GM18508 (cell line): ENCODE measurements around the gene CALN1.
"Not testable (repeated sequence)": the region's sequence is repeated elsewhere in the genome, so short reads cannot be mapped to it uniquely, and the experiment has no call there.

Experiments used
- ATAC-seq: cut with Tn5 transposase; IDR thresholded peaks from one replicate; pipeline ENCODE4 v1.9.1; 2021; ENCODE audit warnings: moderate number of reproducible peaks; ENCODE audit not compliant: insufficient read depth, unreplicated experiment

CALN1 gene

DNA sequence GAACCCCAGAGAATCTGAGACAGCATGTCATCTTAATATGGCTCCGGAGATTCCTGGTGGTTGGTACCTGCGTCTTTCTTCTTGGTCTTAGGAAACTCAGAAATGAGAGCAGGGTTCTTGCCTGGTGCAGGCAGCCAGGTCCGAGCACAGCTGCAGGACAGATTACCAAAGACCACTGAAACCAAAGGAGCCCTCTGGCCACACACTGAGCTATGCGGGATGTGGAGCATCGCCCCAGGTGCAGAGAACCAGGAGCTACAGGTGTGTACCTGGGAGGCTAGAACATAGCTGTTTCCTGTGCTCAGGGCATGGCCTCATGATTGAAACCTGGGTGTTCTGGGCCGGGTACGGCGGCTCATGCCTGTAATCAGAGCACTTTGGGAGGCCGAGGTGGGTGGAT is 635.4 kb downstream of the CALN1 start:
- ATAC-seq, result no peak

DNA sequence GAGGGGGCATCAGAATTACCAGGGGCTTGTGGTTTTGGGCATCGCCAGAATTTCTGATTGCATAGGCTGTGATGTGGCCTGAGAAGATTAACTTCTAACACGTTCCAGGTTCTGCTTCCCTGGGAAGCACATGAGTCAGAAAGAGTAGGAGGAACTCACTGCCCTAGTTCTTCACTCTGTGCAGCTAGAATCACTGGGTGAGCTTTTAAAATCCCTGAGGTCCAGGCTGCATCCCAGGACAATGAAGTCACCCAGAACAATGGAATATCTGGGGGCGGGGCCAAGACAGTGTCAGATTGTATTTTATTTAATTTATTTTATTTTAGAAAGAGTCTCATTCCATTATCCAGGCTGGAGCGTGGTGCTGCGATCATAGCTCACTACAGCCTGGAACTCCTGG is 636.5 kb downstream of the CALN1 start:
- no peak for ATAC-seq

DNA sequence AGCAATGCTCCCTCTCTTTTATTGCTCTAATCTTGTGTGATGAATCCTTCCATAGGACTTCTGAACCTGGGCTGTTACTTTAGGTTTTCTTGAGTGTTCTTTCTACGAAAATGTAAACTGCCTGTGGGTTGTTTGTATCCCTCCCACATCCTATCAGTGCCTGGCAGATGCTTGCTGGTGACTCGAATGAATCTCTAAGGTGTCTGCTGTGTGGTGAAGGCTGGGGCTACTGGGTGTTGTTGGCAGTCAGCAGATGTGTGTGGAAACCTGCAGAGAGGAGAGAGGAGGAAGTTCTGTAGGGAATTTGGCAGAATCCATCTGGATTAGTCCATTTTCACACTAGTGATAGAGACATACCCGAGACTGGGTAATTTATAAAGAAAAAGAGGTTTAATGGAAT is 639.4 kb downstream of the CALN1 start:
- no peak for ATAC-seq

DNA sequence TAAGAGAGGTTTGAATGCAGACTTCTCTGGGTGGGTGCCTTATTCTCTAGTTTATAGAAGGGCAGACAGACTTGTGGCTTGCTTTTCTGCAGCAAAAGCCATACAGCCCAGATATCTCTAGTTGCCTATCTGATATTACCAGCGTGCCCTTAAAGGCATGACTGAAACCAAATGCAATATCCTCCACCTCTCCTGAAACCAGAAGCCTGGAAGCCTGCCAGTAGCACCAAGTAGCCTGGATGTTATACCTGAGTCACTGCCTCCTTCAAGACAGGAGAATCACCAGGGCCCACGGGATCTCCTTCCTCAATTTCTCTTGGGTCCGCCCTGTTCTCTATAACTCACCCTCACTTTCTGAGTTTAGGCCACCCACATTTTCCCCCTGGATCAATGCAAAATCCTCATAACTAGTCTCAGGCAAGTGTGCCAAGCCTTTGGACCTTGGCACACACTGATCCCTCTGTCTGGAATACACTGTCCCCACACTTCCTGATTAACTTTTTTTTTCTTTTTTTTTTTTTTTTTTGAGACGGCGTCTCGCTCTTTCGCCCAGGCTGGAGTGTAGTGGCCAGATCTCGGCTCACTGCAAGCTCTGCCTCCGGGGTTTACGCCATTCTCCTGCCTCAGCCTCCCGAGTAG is 641.8 kb downstream of the CALN1 start:
- ATAC-seq, result no peak

DNA sequence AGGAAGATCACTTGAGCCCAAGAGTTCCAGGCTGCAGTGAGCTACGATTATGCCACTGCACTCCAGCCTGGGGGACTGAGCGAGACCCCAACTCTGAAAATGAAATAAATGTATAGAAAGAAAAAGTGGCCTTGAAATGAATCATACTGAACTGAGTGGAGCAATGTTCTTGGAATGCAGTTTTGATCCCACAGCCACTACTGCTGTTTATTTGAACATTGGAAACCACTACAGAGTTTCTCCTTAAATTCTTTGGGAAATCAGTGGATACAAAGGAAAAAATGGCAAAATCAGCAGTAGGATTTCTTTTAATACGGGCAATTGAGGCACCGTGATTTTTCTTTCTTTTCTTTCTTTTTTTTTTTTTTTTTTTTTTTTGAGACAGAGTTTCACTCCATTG is 642.8 kb downstream of the CALN1 start:
- no peak for ATAC-seq

DNA sequence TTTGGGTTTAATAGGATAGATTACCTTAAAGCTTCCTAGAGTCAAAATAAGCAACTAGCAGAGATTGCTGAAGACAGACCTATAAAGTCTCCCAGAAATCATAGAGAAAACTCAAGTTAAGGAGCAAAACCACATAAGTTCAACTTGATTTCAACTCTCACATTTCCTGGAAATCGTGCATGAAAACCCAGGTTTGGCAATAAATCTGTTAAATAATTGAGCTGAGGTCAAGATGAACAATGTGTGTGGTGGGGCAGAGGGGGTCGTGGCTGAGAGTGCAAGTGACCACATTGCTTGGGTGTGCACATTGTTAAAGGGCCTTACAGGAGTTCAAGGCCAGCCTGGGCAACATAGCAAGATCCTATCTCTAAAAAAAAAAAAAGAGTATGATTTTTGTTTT is 643.7 kb downstream of the CALN1 start:
- ATAC-seq, result no peak

DNA sequence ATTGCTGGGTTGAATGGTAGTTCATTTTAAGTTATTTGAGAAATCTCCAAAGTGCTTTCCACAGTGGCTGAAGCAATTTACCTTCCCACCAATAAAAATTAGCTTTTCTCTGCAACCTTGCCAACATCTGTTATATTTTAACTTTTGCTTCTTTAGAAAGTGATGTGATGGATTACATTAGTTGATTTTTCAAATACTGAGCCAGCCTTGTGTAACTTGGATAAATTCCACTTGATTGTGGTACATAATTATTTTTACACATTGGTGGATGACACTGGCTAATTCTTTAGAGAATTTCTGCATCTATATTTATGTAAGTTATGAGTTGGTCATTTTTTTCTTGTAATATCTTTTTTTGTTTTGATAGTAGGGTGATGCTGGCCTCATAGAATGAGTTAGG is 646.1 kb downstream of the CALN1 start:
- no peak for ATAC-seq

DNA sequence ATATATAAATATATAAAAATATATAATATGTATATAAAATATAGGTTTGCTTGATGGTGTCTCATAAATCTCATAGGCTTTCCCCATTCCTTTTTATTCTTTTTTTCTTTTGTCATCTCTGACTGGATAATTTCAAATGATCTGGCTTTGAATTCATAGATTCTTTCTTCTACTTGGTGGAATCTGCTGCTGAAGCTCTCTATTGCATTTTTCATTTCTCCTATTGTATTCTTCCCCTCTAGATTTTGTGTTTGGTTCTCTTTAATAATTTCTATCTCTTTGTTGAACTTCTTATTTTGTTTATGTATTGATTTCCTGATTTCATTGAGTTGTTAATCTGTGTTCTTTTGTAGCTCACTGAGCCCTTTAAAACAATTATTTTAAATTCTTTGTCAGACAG is 650.8 kb downstream of the CALN1 start:
- no peak for ATAC-seq

DNA sequence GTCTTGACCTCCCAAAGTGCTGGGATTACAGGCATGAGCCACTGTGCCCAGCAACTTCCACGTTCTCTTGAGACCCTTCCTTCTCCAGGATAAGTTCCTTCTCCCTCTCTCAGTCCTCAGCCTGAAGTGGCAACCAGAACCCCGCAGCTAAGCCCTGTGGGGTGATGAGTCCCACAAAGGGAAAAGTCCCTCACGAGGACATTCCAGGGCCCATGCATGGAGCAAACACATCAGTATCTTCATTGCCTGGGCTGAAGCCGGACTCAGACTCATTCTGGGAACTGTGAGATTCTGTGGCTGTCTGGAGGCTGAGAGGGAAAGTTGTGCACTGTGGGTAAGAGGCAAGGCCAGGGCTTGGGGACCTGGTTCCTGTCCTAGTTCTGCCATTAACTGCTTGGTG is 657.3 kb downstream of the CALN1 start:
- no peak for ATAC-seq

DNA sequence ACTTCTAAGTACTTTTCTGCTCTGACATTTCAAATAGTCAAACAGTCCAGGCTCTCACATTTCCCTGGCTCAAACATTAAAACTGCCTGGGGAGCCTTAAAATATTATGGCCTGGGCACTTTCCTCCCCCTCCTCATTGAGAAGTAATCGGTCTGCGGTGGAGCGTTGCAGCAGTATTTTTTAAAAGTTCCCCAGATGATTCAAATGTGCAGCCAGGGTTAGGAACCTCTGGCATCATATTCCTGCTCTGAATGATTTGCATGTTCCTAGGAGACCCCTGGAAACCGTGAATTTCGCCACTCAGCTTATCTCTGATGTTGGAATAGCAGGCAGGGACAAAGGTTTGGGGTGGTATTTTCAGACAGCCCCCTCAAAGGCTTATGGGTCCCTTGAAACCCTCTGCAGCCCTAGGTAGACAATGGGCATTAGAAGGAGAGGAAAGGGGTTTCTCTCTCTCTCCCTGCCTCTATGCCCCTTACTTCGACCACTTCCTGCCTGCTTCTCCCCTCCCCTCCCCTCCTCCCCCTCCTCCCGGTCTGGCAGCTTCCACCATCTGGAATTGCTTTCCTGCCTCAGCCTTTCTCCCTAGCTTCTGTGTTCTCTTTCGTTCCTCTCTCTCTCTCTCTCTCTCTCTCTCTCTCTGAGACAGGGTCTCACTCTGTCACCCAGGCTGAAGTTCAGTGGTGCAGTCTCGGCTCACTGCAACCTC is 658.0 kb downstream of the CALN1 start:
- ATAC-seq, result no peak

DNA sequence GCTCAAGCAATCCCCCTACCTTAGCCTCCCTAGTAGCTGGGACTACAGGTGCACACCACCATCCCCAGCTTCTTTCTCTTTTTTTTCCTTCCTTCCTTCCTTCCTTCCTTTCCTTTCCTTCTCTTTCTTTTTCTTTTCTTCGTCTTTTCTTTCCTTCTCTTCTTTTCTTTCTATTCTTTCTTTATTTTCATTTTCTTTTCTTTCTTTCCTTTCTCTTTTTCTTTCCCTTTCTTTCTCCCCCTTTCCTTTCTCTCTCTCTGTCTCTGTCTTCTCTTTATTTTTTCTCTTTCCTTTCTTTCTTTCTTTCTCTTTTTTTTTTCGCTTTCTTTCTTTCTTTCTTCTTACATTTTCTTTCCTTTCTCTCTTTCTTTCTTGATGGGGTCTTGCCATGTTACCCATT is 658.9 kb downstream of the CALN1 start:
- no peak for ATAC-seq

DNA sequence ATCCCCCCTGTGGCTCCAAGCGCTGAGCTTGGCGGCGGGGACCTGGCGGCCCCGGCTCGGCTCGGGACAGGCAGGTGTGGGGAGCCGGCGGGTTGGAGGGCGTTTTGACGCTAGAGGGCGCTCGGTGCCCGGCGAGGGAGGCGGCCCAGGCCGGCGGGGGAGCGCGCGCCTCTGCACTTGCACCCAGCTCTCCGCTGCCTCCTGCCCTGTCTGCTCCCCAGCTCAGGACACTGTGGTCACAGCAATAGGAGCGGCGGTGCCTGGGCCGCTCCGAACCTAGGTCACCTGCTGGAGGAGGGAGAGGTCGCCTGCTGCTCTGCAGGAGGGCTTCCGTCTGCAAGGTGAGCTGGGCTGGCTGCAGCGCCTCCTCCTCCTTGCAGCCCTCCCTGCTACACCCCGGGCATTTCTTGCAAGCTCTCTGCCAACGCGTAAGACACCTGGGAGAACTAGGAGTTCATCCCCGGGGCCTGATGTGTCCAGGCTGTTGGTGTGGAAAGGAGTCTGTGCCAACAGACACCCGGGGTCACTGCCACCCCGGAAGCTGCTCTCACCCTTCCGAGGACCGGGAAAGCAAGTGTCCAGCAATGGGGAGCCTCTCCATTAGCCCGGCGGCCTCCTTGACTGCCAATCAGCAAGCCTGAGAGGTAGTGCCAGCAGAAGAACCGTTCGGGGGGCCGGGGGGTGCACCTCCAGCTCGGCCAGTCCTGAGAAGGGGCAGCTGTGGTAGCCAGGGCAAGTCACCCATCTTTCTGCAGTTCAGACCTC is 659.8 kb downstream of the CALN1 start:
- no peak for ATAC-seq

DNA sequence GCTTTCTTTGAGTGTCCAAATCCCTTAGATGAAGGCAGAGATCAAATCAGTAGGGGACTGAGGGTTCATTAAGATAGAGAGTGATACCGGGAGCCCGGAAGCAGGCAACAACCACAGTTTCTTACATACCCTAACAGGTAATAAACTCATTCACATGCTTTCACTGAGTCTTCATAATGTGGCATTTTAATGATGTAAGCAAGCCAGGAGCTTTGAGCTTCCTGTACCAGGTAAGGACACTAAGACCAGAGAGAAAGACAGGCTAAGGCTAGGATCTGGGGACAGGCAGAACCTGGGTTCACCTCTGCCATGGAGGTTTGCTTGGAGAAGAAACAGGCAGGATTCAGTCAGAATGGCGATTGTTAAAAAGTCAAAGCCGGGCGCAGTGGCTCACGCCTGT is 661.8 kb downstream of the CALN1 start:
- no peak for ATAC-seq

DNA sequence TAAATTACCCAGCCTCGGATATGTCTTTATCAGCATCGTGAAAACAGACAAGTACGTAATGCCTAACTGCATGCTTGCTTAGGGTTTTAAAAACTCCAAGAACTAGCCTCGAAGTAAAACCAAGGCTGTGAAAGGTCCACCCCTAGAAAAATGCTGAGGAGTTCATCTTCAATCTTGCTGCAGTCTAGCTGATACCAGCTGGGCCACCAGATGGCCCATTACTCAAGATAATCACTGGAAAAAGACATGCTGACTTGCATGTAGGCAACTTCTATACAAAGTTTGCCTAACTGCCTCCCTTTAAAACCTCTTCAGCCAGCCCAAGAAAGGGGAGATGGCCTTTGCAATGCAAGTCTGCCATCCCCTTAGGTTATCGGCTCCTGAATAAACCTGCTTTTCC is 666.1 kb downstream of the CALN1 start:
- no peak for ATAC-seq

DNA sequence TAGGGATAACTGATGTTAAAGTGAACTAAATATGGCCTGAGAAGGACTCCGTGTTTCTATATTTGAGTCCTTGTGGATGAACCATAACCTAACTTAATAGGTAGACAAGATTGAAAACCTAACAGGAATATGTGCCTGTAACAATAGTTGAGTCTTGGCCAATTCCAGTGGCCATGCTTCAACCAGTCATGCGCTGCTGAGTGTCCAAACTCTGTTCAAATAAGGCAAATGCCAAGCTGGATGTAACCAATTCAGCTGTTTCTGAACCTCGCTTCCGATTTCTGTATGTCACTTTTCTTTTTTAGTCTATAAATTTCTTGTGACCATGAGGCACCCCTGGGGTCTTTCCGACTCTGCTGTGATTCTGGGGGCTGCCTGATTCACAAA is 672.0 kb downstream of the CALN1 start:
- ATAC-seq, result no peak

DNA sequence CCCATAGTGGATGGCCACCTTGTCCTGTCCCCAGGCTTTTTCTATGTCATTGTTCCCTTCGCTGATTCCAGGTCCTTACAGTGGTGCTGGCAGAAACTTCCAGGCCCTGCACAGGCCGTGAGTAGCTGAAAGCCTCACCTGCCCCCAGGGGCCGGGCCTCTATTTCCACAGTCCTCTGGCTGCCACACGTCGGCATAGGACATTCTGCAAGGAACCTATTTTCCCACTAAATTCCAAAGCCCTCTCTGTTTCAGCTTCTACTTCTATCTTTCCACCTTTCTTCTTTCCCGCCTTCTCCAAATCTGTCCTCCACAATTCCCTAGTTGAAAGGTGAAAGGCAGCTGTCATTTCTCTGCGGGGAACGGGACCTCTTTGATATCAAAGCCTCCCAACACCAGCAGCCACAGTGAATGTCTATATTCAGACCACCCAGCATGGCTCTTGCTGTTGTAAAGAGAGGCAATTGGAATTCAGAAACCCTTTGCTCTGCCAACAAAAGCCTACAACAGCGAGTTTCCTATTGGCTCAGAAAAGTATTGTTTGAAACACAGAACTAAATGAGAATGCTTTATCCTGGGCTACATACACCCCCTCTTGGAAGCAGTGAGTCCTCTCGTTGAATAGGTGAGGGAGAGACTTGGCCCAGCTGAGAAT is 672.5 kb downstream of the CALN1 start:
- no peak for ATAC-seq

DNA sequence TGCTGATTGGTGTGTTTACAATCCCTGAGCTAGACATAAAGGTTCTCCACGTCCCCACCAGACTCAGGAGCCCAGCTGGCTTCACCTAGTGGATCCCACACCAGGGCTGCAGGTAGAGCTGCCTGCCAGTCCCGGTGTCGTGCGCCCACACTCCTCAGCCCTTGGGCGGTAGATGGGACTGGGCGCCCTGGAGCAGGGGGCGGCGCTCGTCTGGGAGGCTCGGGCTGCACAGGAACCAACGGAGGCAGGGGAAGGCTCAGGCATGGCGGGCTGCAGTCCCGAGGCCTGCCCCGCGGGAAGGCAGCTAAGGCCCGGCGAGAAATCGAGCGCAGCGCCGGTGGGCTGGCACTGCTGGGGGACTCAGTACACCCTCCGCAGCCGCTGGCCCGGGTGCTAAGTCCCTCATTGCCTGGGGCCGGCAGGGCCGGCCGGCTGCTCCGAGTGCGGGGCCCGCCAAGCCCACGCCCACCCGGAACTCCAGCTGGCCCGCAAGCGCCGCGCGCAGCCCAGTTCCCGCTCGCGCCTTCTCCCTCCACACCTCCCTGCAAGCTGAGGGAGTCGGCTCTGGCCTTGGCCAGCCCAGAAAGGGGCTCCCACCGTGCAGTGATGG is 674.1 kb downstream of the CALN1 start:
- ATAC-seq, result not testable (repeated sequence)

DNA sequence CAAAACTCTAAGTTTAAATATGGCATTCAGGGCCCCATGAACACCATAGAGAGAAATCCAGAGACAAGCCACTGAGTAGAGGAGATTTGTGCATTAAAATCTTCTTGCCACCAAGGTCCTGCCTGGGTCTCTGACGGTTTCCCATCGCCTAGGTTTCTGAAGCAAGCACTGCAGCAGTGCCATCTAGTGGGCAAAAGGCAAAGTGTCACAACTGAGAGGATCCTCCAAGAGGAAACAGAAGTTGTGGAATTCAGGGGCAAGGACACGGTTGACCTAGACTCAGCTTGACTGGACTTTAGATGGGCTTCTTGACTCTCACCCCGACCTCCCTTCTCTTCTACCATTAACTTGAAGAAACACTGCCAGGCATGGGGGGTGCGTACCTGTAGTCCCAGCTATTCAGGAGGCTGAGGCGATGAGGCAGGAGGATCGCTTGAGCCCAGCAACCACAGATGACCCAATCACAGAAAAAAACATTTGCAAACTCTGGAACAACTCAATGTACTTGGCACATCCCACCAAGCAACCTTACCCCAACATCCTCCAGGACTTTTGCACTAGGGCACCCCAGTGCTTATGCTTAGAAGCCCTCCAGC is 676.1 kb downstream of the CALN1 start:
- ATAC-seq, result no peak

DNA sequence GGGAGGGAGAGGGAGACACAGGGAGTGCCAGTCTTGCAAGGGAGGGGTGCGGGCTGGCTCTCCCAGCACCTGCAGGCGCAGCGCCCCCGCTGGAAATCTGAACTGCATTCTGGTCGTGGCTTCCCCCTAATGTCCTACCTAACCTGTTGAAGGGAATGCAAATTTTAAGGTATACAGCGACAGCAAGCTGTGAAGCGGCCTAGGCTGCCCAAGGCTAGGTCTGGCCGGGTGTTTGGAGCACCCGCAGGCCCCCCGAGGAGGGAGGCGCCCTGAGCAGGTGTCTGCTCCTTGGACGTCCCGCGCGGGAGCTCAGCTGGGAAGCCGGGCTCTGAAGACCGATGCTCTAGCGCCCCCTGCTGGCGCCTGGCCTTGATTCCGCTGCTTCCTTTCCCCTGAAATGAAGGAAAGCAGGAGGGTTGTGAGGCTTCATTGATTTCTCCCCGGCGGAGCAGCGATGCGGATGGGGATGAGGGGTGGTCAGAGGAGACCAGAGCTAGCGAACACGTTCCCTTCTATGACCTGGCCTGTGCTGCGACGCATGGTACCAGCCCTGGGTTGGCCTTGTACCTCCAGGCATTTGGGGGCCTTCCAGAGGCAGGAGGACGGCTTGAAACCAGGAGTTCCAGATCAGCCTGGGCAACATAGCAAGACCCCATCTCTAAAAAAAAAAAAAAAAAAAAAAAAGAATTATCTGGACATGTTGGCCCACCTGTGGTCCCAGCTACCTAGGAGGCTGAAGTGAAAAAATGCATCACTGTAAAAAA is 678.8 kb downstream of the CALN1 start:
- ATAC-seq, result no peak

DNA sequence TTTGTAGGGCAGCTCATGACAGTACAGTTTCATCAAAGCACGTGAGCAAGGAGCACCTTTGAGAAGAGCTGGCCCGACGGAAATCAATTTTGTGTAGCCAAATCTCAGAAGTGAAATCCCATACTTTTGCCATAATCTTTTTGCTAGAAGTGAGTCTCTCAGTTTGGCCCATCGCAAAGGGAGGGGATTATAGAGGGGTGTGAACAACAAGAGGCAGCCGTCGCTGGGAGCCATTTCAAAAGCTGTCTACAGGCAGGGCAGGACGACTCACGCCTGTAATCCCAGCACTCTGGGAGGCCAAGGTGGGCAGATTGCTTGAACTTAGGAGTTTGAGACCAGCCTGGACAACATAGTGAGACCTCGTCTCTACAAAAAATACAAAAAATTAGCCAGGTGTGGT is 680.4 kb downstream of the CALN1 start:
- no peak for ATAC-seq
